ENCODE results near the gene INSYN1.
A peak's percentile ranks its signal among the peaks of the same experiment; 100 is the strongest.
"Not testable (repeated sequence)": the region's sequence is repeated elsewhere in the genome, so short reads cannot be mapped to it uniquely, and the experiment has no call there.

INSYN1 gene

GRCh38 chr15:73710321-73710720, 42.8 kb downstream of the INSYN1 start:
- no peak for DNase-seq

- DNase-seq: no peak
Measured at GRCh38 chr15:73709686-73710085, 43.5 kb downstream of the INSYN1 start.

- no peak for DNase-seq
Measured at GRCh38 chr15:73709241-73709640, 43.9 kb downstream of the INSYN1 start.

- DNase-seq: no peak
Measured at GRCh38 chr15:73708691-73709090, 44.5 kb downstream of the INSYN1 start.

GRCh38 chr15:73704869-73705645, 48.1 kb downstream of the INSYN1 start:
- DNase-seq: peak; percentile 34

GRCh38 chr15:73704142-73704868, 48.8 kb downstream of the INSYN1 start:
- DNase-seq: not testable (repeated sequence)

- not testable (repeated sequence) for DNase-seq
Measured at GRCh38 chr15:73703601-73704000, 49.5 kb downstream of the INSYN1 start.

- not testable (repeated sequence) for DNase-seq
Measured at GRCh38 chr15:73702311-73703239, 50.6 kb downstream of the INSYN1 start.

GRCh38 chr15:73700041-73700842, 52.9 kb downstream of the INSYN1 start:
- DNase-seq: peak; percentile 65

- DNase-seq: no peak
Measured at GRCh38 chr15:73699249-73700040, 53.7 kb downstream of the INSYN1 start.

GRCh38 chr15:73697033-73697467, 56.1 kb downstream of the INSYN1 start:
- DNase-seq: peak; percentile 12

GRCh38 chr15:73696641-73697001, 56.5 kb downstream of the INSYN1 start:
- DNase-seq: no peak

- no peak for DNase-seq
Measured at GRCh38 chr15:73695773-73696640, 57.1 kb downstream of the INSYN1 start.

- DNase-seq: no peak
Measured at GRCh38 chr15:73694419-73694818, 58.7 kb downstream of the INSYN1 start.

- DNase-seq: no peak
Measured at GRCh38 chr15:73691396-73691795, 61.8 kb downstream of the INSYN1 start.

- DNase-seq: no peak
Measured at GRCh38 chr15:73688455-73688854, 64.7 kb downstream of the INSYN1 start.

GRCh38 chr15:73687351-73687750, 65.8 kb downstream of the INSYN1 start:
- DNase-seq: no peak

GRCh38 chr15:73686781-73687256, 66.3 kb downstream of the INSYN1 start:
- no peak for DNase-seq

GRCh38 chr15:73685981-73686380, 67.2 kb downstream of the INSYN1 start:
- DNase-seq: no peak

Data from NCI-H345 (cell line).